GM19324 (cell line): ENCODE measurements around the gene TSPAN16.
"Not testable (repeated sequence)": the region's sequence is repeated elsewhere in the genome, so short reads cannot be mapped to it uniquely, and the experiment has no call there.

ENCODE experiments used
- ATAC-seq: cut with Tn5 transposase; IDR thresholded peaks from one replicate; pipeline ENCODE4 v1.9.1; 2021; ENCODE audit warnings: mild to moderate bottlenecking, moderate library complexity; ENCODE audit not compliant: unreplicated experiment, low FRiP score

TSPAN16 gene

GRCh38 chr19:11300811-11301120, 4.8 kb downstream of the TSPAN16 start:
- no peak for ATAC-seq

DNA sequence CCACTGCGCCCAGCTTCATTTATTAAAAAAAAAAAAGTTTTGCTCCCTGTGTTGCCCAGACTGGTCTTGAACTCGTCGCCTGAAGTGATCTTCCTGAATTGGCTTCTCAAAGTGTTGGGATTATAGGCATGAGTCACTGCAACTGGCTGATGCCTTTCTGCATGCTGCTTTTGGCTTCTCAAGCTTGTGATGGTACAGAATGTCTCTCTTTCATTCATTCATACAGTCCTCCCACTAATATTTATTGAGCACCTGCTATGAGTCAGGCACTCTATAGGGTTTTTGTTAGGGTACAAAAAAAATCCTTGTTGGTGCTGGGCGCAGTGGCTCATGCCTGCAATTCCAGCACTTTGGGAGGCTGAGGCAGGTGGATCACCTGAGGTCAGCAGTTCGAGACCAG, 9.0 kb downstream of the TSPAN16 start:
- no peak for ATAC-seq

- ATAC-seq = no peak
Observed at GRCh38 chr19:11306337-11306736, 10.4 kb downstream of the TSPAN16 start.

DNA sequence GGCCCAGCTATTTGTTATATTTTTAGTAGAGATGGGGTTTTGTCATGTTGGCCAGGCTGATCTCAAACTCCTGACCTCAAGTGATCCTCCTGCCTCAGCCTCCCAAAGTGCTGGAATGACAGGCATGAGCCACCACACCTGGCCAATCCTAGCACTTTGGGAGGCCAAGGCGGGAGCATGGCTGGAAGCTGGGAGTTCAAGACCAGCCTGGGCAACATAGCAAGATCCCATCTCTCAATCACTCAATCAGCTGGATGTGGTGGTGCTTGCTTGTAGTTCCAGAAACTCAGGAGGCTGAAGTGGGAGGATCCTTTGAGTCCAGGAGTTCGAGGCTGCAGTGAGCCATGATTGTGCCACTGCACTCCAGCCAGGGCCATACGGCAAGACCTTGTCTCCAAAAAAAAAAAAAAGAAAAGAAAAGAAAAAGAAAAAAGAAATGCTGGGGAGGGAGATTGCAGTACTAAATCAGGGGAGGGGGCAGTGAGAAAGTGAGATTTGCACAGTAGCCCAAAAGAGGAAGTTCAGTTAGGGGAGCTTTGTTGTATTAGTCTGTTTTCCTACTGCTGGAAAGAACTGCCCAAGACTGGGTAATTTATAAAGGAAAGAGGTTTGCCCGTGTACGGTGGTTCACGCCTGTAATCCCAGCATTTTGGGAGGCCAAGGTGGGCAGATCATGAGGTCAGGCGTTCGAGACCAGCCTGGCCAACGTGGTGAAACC, 24.5 kb downstream of the TSPAN16 start:
- not testable (repeated sequence) for ATAC-seq

- no peak for ATAC-seq
Observed at GRCh38 chr19:11321191-11322126, 25.5 kb downstream of the TSPAN16 start.

DNA sequence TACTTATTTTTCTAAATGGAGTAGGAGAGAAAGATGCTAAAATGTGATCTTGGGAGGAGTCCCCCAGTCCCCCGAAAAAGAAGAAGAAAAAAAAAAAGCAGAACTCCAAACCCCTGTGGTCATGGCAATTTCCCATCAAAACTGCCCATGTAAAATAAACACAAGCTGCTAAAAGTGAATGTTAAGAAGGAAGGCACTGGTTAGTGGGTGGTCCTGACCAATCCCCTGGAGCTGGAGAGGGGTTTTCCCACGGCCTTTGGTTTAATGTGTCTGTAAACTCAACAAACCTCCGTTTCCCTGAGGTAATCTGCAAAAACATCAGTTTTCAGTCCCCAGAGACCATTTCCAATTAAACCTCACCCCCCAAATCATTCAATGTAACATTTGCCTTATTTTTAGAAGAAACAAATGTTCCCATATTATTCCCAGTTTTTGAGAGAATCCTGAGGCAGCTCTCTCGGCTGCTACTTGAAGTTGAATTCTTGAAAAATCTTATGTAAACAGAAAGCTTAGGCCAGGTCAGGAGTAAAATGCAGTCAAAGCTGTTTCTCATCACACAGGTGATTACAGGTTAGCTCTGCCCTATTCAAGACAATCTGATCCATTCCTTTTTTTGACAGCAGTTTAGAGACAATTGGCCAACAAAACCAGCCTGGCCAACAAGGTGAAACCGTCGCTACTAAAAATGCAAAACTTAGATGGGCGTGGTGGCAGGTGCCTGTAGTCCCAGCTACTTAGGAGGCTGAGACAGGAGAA, 26.5 kb downstream of the TSPAN16 start:
- ATAC-seq = no peak

DNA sequence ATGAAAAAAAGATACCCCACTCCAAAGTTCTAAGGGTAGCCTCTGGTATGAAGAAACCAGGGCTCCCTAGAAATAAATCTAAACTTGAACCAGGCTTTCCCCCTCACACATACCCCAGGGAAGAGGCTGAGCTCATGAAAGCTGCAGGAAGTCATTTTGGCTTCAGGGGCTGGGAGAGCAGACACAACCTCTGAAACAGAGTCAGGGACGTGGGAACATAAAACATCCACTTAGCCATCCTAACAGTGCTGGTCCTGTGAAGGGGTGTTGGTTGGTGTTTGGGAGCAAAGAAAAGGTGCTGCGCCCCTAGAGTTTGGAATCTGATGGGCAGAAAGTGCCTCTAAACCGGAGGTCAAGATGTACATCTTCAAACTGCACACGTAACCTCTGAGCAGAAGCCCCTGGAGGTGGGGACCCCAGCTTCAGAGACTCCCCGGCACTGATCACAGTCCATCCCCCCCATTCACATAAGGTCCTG, 27.7 kb downstream of the TSPAN16 start:
- no peak for ATAC-seq

GRCh38 chr19:11324079-11324661, 28.2 kb downstream of the TSPAN16 start:
- ATAC-seq = no peak

DNA sequence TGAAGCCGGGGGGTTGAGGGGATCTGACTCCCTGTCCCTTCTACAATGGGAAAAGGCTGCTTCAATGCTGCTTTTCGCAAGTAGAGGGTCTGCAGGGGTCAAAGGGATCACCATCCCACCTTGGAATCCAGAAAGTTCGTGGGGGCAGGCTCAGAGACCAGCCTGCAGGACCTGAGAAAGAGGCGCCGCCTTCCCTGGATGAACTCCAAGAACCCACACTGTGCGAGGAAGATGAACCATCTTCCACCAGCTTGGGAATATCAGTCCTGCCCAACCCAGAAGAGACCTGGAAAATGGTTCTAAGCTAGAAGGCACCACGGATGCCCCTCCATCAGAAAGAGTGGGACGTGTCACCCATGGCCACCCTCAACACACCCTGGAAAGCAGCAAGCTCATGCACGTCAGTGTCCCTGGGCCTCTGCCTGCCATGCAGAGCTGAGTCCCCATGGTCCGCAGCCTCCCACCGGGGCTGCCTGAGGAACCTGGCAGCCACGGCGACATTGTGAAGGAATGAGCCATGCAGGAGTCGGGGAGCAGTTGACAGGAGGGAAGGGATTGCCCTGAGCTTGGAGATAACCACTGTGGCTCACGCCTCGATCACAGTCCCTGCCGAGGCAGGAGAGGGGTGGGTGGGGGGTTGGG, 28.9 kb downstream of the TSPAN16 start:
- ATAC-seq = no peak

DNA sequence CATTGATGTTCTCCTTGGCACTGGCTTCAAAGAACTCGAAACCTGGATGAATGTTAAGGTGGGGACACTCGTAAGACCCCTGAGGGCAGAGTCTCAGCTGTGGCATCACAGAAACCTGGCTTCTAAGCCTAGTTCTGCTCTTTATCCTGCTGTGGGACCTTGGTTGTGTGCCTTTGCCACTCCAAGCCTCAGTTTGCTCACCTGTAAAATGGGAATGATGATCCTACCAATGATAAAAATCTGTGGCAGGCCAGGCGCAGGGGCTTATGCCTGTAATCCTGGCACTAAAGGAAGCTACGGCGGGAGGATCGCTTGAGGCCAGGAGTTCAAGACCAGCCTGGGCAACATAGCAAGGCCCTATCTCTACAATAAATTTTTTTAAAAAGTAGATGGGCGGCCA, 29.6 kb downstream of the TSPAN16 start:
- ATAC-seq = no peak

DNA sequence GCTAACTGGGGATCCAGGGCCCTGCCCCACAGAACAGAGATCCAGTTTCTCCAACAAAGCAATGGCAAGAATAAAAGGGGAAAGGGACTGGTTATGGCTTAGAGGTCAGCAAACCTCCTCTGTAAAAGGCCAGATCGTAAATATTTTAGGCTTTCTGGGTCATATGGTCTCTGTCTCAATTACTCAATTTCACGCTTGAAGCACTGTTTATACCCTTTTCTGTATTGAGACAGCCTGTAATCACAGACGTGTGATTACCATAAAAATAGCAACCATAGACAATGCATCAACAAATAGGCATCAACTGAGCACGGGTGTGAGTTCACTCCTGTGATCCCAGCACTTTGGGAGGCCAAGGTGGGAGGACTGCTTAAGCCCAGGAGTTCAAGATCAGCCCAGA, 34.2 kb downstream of the TSPAN16 start:
- ATAC-seq = no peak

DNA sequence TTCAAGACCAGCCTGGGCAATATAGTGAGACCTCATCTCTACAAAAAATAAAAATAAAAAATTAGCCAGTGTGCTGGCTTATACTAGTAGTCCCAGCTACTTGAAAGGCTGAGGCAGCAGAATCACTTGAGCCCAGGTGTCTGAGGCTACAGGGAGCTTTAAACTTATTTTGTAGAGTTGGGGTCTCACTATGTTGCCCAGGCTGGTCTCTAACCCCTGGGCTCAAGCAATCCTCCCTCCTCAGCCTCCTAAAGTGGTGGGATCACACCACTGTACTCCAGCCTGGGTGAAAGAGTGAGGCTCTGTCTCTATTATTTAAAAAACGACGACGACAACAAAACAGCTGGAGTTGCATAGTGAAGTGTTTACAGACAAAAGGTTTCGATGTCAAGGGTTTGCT, 35.5 kb downstream of the TSPAN16 start:
- no peak for ATAC-seq

GRCh38 chr19:11332822-11333221, 36.9 kb downstream of the TSPAN16 start:
- no peak for ATAC-seq

DNA sequence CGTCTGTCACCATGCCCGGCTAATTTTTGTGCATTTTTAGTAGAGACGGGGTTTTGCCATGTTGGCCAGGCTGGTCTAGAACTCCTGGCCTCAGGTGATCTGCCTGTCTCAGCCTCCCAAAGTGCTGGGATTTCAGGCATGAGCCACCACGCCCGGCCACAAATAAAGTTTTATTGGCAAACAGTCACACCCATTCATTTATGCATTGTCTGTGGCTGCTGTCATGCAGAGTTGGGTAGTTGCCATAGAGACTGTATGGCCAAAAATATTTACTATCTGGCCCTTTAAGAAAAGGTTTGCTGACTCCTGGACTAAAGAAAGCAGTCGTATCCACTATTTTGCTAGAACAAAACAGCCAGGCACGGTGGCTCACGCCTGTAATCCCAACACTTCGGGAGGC, 37.9 kb downstream of the TSPAN16 start:
- ATAC-seq = not testable (repeated sequence)

GRCh38 chr19:11335449-11336146, 39.6 kb downstream of the TSPAN16 start:
- ATAC-seq = no peak

GRCh38 chr19:11337080-11337479, 41.1 kb downstream of the TSPAN16 start:
- ATAC-seq = no peak

DNA sequence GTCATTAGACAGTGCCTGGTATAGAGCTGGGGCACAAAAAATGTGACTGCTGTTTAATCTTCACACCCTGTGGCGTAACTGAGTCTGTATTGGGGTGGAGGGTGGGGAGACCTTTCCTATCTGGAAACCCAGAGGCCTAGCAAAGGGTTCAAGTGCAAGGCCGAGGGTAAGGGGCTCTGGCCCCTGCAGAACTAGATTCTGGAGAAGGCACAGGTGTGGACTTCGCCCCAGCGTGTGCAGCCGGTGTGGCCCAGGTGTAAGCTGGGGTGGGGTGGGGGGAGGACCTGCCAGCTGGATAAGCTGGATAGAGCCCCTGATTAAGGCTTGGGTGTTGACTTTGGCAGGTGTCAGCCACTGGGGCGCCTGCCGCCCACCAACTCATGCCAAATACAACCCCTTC, 42.2 kb downstream of the TSPAN16 start:
- ATAC-seq = no peak

DNA sequence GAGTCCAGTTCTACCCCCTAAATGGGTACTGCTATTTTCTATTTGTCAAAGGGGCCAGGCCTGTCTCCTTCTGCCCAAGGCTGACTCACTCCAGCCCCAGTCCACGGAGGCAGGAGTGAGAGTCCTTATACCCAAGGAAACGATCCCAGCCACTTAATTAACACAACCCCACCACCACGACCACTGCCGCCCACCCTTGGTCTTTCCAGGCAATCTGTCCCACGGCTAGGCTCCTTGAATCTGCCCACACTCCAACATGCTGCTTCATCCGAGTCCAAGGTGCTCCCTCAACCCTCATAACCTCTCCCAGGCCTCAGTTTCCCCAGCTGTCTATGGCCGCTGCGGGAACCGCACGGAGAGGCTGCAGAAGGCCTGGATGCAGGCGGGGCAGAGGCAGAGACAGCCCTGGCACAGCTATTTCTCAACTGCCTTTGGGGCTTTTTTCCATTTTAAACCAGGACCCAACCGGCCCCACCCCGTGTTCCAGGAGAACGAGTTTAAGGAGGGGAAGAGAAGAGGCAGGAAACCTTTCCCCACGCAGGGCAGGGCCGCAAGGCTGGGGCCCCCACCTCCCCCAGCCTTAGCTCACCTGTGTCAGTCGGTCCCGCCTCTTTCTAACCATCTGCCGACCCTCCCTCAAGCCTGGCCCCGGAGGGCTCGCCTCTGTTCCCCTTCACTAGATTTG, 42.8 kb downstream of the TSPAN16 start:
- no peak for ATAC-seq
